ENCODE data around the gene CD300LD. TPM values are rescaled to one million over a fixed set of nuclear protein-coding genes. Genes with fewer than 3 reads are reported as not detected.

Gene CD300LD
- total RNA-seq, 2 experiments from 2014 or later: not detected

DNA sequence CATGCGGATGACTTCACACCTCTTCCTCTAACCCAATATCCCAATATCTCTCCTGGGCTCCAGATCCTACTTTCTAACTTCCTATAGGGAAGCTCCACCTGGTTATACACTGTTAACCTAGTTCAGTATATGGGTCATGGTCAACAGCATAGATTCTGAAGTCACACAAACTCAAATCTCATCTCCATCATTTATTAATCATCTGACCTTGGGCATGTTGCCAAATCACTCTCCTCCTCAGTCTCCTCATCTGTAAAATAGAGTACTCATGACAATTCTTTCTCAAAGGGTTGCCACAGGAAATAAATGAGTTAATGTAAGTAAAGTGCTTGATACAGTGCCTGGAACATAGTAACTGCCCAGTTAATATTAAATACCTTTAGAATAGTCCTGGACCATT is 32.0 kb upstream of the CD300LD start:
- CTCF ChIA-PET: no interaction called here
- H3K27ac Mint-ChIP-seq: no peak overlapping the region
- H3K27me3 Mint-ChIP-seq: peaks cover 67% of the 10 kb centered on the region
- POLR2A ChIA-PET: no interaction called here
- no peak for DNase-seq
- no peaks in the 10 kb centered on the region for H3K36me3 Mint-ChIP-seq (ENCODE audit: low read depth)
- no peak overlapping the region for H3K4me3 Mint-ChIP-seq
- H3K9me3 Mint-ChIP-seq: peaks cover 4% of the 10 kb centered on the region
- no peaks in the 10 kb centered on the region for H3K4me1 Mint-ChIP-seq

DNA sequence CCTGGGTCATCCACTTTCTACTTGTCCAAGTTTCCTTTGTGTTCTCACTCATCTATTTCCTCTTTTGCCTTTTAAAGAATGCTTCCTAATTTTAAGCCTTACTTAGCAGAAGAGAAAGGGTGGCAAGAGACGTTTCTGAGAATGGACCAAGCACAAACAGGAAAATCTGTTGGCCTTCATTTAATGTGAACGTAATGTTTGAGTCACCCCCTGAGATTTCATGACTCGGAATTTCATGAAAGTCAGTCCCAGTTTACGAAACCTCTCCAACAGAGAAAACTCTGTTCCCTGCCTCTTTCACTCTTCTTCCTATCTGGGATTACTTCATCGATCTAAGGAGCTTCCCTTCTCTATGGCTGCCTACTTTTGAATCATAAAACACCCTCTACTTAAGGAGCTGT is 31.6 kb upstream of the CD300LD start, which contains the start of gene CD300E:
CD300E (minus strand) TSS at position 46 of the 401 bp plus-strand sequence. CDS start 117 bp downstream, outside the sequence.
- no peaks in the 10 kb centered on the region for H3K4me1 Mint-ChIP-seq
- H3K4me3 Mint-ChIP-seq: no peak within 1 kb of the TSS
- H3K27me3 Mint-ChIP-seq: peaks cover 68% of the 10 kb centered on the region

DNA sequence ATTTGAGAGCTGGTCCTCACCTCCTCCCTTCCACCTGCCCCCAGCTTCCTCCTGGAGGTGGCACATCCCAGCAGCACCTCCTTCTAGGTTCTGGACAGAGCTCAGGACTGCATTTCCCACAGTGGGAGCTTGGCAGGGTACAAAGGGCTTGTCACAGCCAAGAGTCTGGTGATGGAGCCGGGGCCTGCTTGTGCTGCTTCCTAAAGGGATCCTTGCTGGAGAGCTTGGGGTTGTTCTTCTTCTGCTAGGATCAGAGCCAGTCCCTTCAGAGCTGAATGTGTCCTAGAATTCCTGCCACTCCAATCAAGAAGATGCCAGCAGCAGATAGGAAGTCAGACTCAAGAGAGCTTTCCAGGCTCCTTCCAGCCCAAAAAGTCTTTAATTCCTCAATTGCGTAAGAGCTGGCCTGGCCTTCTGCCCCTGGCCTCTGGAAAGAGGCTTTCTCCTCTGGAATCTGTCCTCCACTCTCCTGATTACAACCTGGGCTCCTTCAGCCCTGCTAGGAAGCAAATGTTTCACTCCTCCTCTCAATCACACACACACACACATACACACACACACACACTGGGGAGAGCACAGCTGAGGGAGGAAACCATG is 27.1 kb upstream of the CD300LD start:
- DNase-seq: no peak
- Mint-ChIP-seq H3K27ac (no peak overlapping the region), H3K27me3 (peaks cover 68% of the 10 kb centered on the region), H3K36me3 (ENCODE audit: low read depth) (no peaks in the 10 kb centered on the region), H3K4me1 (no peaks in the 10 kb centered on the region), H3K4me3 (no peak overlapping the region), H3K9me3 (no peaks in the 10 kb centered on the region)
- ChIA-PET POLR2A (no interaction called here), CTCF (interaction anchor here (0.5 to 0.9 kb wide), 2 partner anchors 16 to 324 kb away, joined by 3 read pairs; no protein-coding TSS in a partner anchor)

More for the DNA sequence above, 31.6 kb upstream of the CD300LD start, which contains the start of gene CD300E:
- peaks cover 4% of the 10 kb centered on the region for H3K9me3 Mint-ChIP-seq
- H3K27ac Mint-ChIP-seq: no peak within 1 kb of the TSS
- POLR2A ChIA-PET: no interaction called here
- CTCF ChIA-PET: no interaction called here
- DNase-seq: no peak
- no peaks in the 10 kb centered on the region for H3K36me3 Mint-ChIP-seq (ENCODE audit: low read depth)

DNA sequence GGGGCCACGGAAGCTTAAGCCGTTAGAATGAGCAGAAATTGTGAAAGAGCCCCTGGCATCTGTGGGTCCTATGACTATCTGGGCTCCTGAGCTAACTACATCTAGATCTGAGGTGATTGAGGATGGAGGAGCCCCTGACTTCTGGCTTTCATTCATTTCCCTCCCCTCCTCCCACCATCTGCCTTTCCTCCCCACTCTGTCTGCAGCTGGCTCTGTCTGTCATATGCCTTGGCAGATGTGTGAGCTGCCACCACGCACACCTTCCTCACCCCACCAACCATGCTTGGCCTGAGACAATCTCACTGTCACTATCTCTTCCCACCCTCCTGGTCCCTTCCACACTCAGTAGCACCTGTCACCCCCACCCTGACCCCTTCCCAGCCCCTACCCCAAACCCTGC is 26.4 kb upstream of the CD300LD start:
- DNase-seq: no peak
- Mint-ChIP-seq H3K4me1 (no peaks in the 10 kb centered on the region), H3K27ac (no peak overlapping the region), H3K27me3 (peaks cover 64% of the 10 kb centered on the region), H3K9me3 (no peaks in the 10 kb centered on the region), H3K4me3 (no peak overlapping the region), H3K36me3 (ENCODE audit: low read depth) (no peaks in the 10 kb centered on the region)
- CTCF ChIA-PET: interaction anchor here (0.9 kb wide), 1 partner anchor 15 kb away, joined by 3 read pairs; no protein-coding TSS in a partner anchor
- POLR2A ChIA-PET: no interaction called here

DNA sequence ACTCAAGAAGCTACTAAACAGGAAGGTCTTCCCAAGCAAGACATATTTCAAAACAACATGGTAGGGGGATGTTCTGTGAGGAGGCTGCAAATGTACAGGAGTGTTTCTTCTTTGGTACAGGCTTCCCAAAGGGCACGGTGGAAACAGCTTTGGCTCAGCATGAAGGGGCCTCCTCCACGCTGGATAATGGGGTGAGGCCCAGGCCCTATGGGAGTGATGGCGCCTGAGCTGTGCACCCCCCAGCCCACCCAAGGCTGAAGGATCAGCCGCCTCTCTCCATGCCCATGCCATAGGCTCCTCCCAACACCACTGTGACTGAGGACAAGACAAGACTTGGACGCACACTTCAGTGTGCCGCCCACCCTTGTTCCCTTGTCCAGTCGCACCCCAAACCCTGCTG is 24.6 kb upstream of the CD300LD start:
- no peak overlapping the region for H3K4me3 Mint-ChIP-seq
- H3K9me3 Mint-ChIP-seq: no peaks in the 10 kb centered on the region
- no peaks in the 10 kb centered on the region for H3K36me3 Mint-ChIP-seq (ENCODE audit: low read depth)
- ChIA-PET CTCF (interaction anchor here (1.5 kb wide), 1 partner anchor 10 kb away, joined by 6 read pairs; no protein-coding TSS in a partner anchor), POLR2A (interaction anchor here (0.7 kb wide), 1 partner anchor 10 kb away, joined by 3 read pairs; no protein-coding TSS in a partner anchor)
- peaks cover 13% of the 10 kb centered on the region for H3K4me1 Mint-ChIP-seq
- no peak for DNase-seq
- H3K27ac Mint-ChIP-seq: no peak overlapping the region
- peaks cover 51% of the 10 kb centered on the region for H3K27me3 Mint-ChIP-seq

DNA sequence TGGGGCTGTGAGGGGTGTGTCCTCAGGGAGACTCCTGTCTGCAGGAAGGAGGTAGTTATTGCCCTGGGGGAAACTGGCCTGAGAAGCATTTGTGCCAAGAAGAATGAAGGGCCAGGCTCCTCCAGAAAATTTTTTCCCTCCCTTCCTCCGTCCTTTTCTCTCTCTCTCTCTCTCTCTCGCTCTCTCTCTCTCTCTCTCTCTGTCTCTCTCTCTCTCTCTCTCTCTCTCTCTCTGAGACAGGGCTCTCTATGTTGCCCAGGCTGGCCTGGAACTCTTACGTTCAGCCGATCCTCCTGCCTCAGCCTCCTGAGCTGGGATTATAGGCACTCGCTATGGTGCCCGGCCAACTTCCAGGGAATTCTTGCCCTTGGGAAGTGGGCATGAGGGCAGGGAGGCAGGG is 20.0 kb upstream of the CD300LD start:
- DNase-seq: no peak
- CTCF ChIA-PET: no interaction called here
- Mint-ChIP-seq H3K36me3 (ENCODE audit: low read depth) (no peaks in the 10 kb centered on the region), H3K4me3 (no peak overlapping the region), H3K27me3 (peaks cover 35% of the 10 kb centered on the region), H3K27ac (no peak overlapping the region), H3K9me3 (no peaks in the 10 kb centered on the region), H3K4me1 (peaks cover 13% of the 10 kb centered on the region)
- POLR2A ChIA-PET: no interaction called here

DNA sequence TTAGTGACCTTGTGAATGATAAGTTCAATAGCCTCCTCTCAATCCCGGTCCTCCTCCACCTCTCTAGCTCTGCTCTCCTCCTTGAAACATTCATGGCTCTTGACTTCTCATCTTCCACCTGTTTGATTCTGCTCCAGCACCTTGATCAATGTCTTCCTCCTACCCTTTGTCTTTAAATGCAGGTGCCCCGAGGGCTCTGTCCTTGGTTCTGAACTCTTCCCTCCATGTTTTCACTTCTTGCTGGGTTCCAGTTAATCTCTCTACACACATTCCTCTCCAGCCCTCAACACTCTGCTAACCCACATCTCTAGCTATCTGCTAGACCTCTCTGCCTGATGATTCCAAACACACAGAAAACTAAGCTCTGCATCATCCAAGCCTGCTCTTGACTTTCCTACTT is 18.0 kb upstream of the CD300LD start:
- CTCF ChIA-PET: interaction anchor here (0.8 to 1.4 kb wide), 2 partner anchors 47 to 62 kb away, joined by 3 read pairs; no protein-coding TSS in a partner anchor
- Mint-ChIP-seq H3K36me3 (ENCODE audit: low read depth) (no peaks in the 10 kb centered on the region), H3K4me1 (peaks cover 13% of the 10 kb centered on the region), H3K4me3 (no peak overlapping the region), H3K27ac (no peak overlapping the region), H3K27me3 (peaks cover 29% of the 10 kb centered on the region), H3K9me3 (no peaks in the 10 kb centered on the region)
- no peak for DNase-seq
- POLR2A ChIA-PET: no interaction called here

DNA sequence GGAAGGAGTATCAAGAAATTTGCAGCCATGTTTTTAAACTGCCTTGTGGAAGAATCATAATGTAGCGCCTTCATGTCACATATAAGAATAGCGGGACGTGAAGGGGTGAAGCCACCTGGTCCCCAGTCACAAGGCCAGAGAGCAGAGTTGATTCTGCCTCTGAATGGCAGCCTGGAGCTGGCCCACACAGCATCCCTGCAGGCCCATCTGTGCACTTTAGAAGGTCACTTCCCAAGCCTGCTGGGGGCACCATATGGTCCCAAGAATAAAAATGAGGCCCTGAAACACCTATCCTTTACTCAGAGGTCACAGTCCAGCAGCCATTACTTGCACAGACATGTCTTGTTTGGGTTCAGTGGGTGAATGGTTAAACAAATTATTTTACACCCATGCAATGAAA is 16.4 kb upstream of the CD300LD start:
- Mint-ChIP-seq H3K36me3 (ENCODE audit: low read depth) (no peaks in the 10 kb centered on the region), H3K27me3 (peaks cover 29% of the 10 kb centered on the region), H3K4me3 (no peak overlapping the region), H3K4me1 (peaks cover 13% of the 10 kb centered on the region), H3K27ac (no peak overlapping the region), H3K9me3 (no peaks in the 10 kb centered on the region)
- ChIA-PET POLR2A (no interaction called here), CTCF (no interaction called here)
- no peak for DNase-seq

DNA sequence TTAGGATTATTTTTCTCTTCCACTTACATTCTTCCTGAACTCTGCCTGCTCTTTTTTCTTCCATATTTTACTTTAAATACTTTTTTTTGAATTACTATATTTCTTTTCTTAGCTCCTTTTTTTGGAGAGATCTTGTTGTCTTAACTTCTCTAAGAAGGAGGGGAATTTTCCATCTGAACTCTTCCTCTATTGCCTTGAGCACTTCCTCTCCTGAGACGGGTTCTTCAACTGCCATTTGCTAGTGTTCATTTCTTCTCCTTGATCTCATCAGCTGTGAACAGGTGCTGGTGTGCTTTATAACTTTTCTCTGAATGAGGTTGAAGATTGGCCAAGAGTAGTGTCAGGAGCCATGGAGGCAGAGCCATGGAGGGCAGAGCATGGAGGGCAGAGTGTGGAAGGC is 15.1 kb upstream of the CD300LD start:
- POLR2A ChIA-PET: no interaction called here
- Mint-ChIP-seq H3K9me3 (no peaks in the 10 kb centered on the region), H3K36me3 (ENCODE audit: low read depth) (no peaks in the 10 kb centered on the region), H3K4me3 (no peak overlapping the region), H3K4me1 (peaks cover 7% of the 10 kb centered on the region), H3K27ac (no peak overlapping the region), H3K27me3 (peaks cover 34% of the 10 kb centered on the region)
- no peak for DNase-seq
- CTCF ChIA-PET: interaction anchor here (0.8 kb wide), 1 partner anchor 146 kb away, joined by 3 read pairs; no protein-coding TSS in a partner anchor

DNA sequence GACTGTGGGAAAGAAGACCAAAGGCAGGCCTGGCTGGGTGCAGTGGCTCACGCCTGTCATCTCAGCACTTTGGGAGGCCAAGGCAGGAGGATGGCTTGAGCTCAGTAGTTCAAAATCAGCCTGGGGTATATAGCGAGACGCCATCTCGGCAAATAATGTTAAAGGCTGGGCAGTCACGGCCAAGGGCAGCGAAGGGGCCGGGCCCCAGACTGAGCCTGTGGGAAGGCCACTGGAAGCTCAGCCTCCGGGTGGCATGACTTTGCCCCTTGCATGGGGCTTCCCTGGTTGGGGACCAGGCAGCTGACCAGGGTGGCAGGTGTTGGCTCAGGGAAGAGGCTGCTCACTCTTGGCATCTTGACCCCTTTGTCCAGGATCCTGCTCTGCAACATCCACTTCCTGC is 14.0 kb upstream of the CD300LD start:
- Mint-ChIP-seq H3K9me3 (no peaks in the 10 kb centered on the region), H3K36me3 (ENCODE audit: low read depth) (no peaks in the 10 kb centered on the region), H3K27me3 (peaks cover 38% of the 10 kb centered on the region), H3K27ac (no peak overlapping the region), H3K4me3 (no peak overlapping the region), H3K4me1 (peaks cover 10% of the 10 kb centered on the region)
- no peak for DNase-seq
- POLR2A ChIA-PET: no interaction called here
- CTCF ChIA-PET: no interaction called here

DNA sequence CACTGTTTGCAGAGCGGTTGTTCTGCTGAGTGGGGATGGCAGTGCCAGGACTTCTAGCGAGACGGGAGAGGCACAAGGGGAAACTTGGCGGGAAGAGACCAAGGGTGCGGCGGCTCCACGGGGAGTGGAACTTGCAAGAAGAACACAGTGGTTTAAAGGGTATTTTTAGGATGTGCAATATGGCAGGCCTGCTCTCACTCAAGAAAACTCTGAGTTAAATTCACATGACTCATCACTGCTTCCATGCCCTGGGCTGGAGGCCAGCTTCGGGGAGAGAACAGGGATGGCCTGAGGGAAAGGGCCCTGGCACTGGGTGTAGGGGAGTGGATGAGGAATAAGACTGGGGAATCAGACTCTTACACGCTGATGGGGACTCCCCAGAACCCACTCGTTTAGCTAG is 13.3 kb upstream of the CD300LD start:
- no peak for DNase-seq
- Mint-ChIP-seq H3K4me3 (no peak overlapping the region), H3K4me1 (peaks cover 10% of the 10 kb centered on the region), H3K36me3 (ENCODE audit: low read depth) (no peaks in the 10 kb centered on the region), H3K27ac (no peak overlapping the region), H3K9me3 (no peaks in the 10 kb centered on the region), H3K27me3 (peaks cover 40% of the 10 kb centered on the region)
- POLR2A ChIA-PET: no interaction called here
- CTCF ChIA-PET: no interaction called here

- peaks cover 10% of the 10 kb centered on the region for H3K4me1 Mint-ChIP-seq
- ChIA-PET POLR2A (no interaction called here), CTCF (no interaction called here)
- no peak overlapping the region for H3K4me3 Mint-ChIP-seq
- no peak for DNase-seq
- no peaks in the 10 kb centered on the region for H3K36me3 Mint-ChIP-seq (ENCODE audit: low read depth)
- H3K27me3 Mint-ChIP-seq: peaks cover 45% of the 10 kb centered on the region
- H3K27ac Mint-ChIP-seq: no peak overlapping the region
- H3K9me3 Mint-ChIP-seq: no peaks in the 10 kb centered on the region
Measured at GRCh38 chr17:74604761-74605160, 12.7 kb upstream of the CD300LD start.

DNA sequence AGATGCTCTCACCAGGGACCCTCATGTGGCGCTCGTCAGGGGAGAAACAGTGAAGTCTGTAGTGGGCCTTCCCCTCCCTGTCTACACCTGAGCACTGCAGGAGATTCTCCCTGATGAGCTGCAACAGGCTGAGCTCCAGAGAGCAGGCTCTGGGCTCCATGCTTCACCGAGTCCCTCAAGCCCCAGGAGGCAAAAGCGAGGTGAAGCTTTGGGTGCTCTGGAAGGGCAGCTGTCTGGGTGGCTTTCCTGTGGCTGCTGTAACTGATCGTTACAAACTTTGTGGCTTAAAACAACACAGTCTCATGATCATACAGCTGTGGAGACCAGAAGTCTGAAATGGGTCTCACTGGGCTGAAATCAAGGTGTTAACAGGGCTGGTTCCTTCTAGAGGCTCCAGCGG is 12.1 kb upstream of the CD300LD start:
- Mint-ChIP-seq H3K27me3 (peaks cover 50% of the 10 kb centered on the region), H3K4me1 (peaks cover 10% of the 10 kb centered on the region), H3K4me3 (no peak overlapping the region), H3K36me3 (ENCODE audit: low read depth) (no peaks in the 10 kb centered on the region), H3K27ac (no peak overlapping the region), H3K9me3 (no peaks in the 10 kb centered on the region)
- ChIA-PET CTCF (interaction anchor here (0.9 to 2.4 kb wide), 3 partner anchors 128 to 236 kb away, joined by 3 to 10 read pairs (median 6); no protein-coding TSS in a partner anchor), POLR2A (interaction anchor here (1.6 kb wide), 1 partner anchor 12 kb away, joined by 4 read pairs; the partner anchor contains the start of gene CD300LD)
- no peak for DNase-seq

DNA sequence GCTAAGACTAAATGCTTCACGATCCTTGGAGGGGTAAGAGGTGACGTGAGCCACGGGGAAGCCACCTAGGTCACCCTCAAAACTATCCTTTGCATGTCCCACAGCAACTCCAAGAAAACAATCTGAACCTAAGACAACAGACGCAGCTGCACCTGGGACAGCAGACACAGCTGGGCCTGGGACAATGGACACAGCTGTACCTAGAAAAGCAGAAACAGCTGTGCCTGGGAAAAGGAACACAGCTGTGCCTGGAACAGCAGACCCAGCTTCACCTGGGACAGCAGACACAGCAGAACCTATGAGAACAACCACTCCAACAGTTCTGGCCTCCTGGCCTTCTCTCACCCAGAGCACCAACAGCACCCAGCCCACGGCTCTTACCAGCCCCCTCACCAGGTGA is 11.7 kb upstream of the CD300LD start:
- no peak overlapping the region for H3K4me3 Mint-ChIP-seq
- no peaks in the 10 kb centered on the region for H3K9me3 Mint-ChIP-seq
- no peak overlapping the region for H3K27ac Mint-ChIP-seq
- ChIA-PET POLR2A (interaction anchor here (1.6 kb wide), 1 partner anchor 11 kb away, joined by 4 read pairs; the partner anchor contains the start of gene CD300LD), CTCF (interaction anchor here (0.7 to 2.4 kb wide), 9 partner anchors 15 to 236 kb away, joined by 3 to 10 read pairs (median 4); partner anchors contain the start of gene CD300LB)
- no peaks in the 10 kb centered on the region for H3K36me3 Mint-ChIP-seq (ENCODE audit: low read depth)
- peaks cover 12% of the 10 kb centered on the region for H3K4me1 Mint-ChIP-seq
- no peak for DNase-seq
- peaks cover 50% of the 10 kb centered on the region for H3K27me3 Mint-ChIP-seq

Measured in activated CD4-positive, alpha-beta memory T cell treated with anti-CD3 and anti-CD28 coated beads, Interleukin-2, amount 10 ng/mL, durations not matched to agents 7 days and 5 days (primary cell).